Measurements from ENCODE around the gene MIDN.

DNA sequence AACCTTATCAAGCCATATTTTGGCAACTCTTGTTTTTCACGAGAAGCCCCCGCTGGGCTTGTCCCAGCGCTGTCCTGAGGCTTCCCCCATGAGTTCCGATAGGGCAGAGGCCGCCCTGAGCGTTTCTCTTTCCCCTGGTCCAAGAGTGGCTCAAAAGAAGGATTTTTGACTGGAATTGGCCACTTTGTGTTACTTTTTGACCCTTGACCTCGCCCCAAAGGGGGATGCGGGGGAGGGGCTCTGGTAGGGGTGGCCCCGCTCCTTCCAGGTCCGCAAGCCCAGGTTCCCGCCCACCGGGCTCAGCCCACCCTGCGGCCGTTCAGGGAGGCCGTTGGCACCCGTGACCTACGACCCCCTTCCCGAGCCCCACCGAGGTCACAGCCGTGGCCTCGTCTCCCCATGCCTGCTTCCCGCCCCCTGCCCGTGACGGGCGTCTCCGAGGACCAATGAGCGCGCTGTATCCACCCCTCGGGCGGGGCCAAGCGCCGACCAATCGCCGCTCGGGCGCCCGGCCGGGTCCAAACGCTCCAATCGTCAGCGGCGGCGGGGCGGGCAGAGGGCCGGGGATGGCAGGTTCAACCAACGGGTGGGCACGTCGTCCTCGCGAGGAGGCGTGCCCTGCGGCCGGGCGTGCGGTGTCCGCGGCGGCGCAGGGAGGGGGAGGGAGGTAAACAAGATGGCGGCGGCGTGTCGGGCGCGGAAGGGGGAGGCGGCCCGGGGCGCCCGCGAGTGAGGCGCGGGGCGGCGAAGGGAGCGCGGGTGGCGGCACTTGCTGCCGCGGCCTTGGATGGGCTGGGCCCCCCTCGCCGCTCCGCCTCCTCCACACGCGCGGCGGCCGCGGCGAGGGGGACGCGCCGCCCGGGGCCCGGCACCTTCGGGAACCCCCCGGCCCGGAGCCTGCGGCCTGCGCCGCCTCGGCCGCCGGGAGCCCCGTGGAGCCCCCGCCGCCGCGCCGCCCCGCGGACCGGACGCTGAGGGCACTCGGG is 43.0 kb upstream of the MIDN start, which contains the start of gene STK11:
- no peak for TF ChIP-seq GATA2 (IDR thresholded peaks at IDR 0.05; ENCODE audit: low read depth, low read length)
- TF ChIP-seq GATA3 (IDR thresholded peaks at IDR 0.05; ENCODE audit: low read depth, low read length), result no peak

Measured in SH-SY5Y (cell line).